Measurements from ENCODE around the gene VEZT.
"Not testable (repeated sequence)": the region's sequence is repeated elsewhere in the genome, so short reads cannot be mapped to it uniquely, and the experiment has no call there.

VEZT gene

DNA sequence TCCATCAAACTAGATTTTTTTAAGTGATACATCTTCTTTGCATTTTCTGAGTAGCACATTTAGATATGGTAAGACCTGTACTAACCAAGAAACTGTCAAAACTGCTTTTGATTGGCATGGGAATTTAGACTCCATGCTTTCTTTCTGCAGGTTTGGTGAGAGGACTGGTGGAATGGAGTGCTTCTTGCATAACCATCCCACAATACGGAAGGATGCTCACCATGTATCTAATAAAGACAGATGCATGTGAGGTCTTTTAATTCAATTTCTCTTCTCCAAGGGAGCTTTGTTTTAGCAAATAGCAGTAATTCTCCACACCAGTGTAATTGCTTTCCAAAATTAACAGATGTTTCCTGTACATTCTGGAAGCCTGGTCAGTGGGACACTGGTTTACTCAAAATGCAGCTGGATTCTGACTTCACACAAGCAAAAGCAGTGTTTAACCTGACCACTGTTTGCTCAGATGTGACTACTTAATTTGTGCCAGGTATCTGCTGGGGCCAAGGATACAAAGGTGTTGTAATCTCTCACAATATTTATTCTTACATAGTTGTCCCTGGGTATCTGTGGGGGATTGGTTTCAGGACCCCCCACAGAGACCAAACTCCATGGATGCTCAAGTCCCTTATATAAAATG is 26.4 kb upstream of the VEZT start:
- TF ChIP-seq POLR2A (IDR thresholded peaks at IDR 0.05; ENCODE audit: low read length) (no peak), GATA1 (IDR thresholded peaks at IDR 0.05; ENCODE audit: low read depth, low read length) (no peak)
- no peak for DNase-seq

DNA sequence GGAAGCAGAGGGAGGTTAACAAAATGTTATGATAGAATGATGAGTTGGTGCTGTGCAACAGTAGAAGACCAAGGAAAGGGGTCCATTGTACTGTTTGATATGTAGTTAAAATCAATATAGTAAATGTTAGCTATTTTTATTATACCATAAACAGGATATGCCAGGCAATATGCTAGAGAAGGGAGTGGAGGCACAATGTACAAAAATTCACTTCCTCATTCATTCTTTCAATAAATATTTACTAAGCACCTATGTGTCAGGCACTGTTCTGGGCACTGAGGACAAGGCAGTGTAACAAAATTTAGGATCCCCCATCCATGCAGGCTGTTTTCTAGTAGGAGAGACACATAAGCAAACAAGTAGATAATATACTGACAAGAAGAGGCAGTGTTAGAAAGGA is 25.3 kb upstream of the VEZT start:
- no peak for DNase-seq
- TF ChIP-seq GATA1 (IDR thresholded peaks at IDR 0.05; ENCODE audit: low read depth, low read length) (no peak), POLR2A (IDR thresholded peaks at IDR 0.05; ENCODE audit: low read length) (no peak)

DNA sequence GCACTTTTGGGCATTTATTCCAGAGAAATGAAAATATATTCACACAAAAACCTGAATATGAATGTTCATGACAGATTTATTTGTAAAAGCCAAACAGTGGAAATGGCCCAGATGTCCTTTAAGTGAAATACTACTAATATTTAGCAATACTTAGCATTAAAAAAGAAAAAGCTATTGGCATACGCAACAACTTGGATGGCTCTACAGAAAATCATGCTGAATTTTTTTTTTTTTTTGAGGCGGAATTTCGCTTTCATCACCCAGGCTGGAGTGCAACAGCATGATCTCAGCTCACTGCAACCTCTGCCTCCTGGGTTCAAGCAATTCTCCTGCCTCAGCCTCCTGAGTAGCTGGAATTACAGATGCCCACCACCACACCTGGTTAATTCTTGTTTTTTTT is 24.5 kb upstream of the VEZT start:
- TF ChIP-seq POLR2A (IDR thresholded peaks at IDR 0.05; ENCODE audit: low read length) (no peak), GATA1 (IDR thresholded peaks at IDR 0.05; ENCODE audit: low read depth, low read length) (no peak)
- DNase-seq = no peak

- TF ChIP-seq GATA1 (IDR thresholded peaks at IDR 0.05; ENCODE audit: low read depth, low read length) (no peak), POLR2A (IDR thresholded peaks at IDR 0.05; ENCODE audit: low read length) (no peak)
These were observed 22.5 kb upstream of the VEZT start for GRCh38 chr12:95195122-95195521.

DNA sequence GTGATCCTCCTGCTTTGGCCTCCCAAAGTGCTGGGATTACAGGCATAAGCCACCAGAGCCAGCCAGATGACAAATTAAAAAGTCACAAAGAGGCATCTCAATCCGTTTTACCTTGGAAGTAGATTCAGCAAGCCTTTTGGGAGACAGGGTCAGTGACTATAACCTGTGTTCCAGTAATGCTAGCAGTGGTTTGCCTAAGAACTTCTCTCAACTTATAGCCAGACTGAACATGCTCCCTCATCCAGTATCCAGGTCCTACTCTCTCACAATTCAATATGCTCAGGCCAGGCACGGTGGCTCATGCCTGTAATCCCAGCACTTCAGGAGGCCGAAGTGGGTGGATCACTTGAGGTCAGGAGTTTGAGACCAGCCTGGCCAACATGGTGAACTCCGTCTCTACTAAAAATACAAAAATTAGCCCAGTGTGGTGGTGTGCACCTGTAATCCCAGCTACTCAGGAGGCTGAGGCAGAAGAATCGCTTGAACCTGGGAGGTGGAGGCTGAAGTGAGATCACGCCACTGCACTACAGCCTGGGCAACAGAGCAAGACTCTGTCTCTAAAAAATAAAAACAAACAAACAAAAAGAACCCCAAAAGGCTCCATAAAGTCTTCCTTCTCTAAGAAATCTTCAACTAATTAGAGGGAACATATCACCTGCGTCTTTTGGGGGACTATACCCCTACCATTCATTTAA is 20.6 kb upstream of the VEZT start:
- DNase-seq = not testable (repeated sequence)

More at GRCh38 chr12:95195122-95195521, 22.5 kb upstream of the VEZT start:
- DNase-seq = no peak

DNA sequence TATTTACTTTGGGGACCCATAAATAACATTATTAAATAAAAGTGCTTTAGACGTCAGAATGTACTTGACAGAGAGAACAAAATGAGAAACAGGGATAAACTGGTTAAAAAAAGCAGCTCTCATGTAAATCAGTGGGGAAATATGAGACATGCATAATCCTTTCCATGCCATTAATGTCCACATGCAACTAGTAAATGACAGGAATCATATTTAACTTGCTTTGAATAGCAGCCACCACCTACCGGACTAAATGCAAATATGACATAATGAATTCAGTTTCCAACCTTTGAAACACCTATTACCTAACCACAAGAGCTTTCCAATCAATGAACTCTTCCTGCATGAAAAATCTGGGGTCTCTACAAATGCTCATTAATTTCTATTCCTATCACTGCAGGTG is 20.0 kb upstream of the VEZT start:
- TF ChIP-seq POLR2A (IDR thresholded peaks at IDR 0.05; ENCODE audit: low read length) = no peak
- no peak for TF ChIP-seq GATA1 (IDR thresholded peaks at IDR 0.05; ENCODE audit: low read depth, low read length)

GRCh38 chr12:95198914-95199313 is 18.7 kb upstream of the VEZT start:
- DNase-seq = no peak
- TF ChIP-seq GATA1 (IDR thresholded peaks at IDR 0.05; ENCODE audit: low read depth, low read length) = no peak
- TF ChIP-seq POLR2A (IDR thresholded peaks at IDR 0.05; ENCODE audit: low read length) = no peak

More for the DNA sequence above, 20.0 kb upstream of the VEZT start:
- DNase-seq = no peak

GRCh38 chr12:95200128-95200894 is 17.3 kb upstream of the VEZT start:
- no peak for DNase-seq
- TF ChIP-seq POLR2A (IDR thresholded peaks at IDR 0.05; ENCODE audit: low read length) (no peak), GATA1 (IDR thresholded peaks at IDR 0.05; ENCODE audit: low read depth, low read length) (no peak)

DNA sequence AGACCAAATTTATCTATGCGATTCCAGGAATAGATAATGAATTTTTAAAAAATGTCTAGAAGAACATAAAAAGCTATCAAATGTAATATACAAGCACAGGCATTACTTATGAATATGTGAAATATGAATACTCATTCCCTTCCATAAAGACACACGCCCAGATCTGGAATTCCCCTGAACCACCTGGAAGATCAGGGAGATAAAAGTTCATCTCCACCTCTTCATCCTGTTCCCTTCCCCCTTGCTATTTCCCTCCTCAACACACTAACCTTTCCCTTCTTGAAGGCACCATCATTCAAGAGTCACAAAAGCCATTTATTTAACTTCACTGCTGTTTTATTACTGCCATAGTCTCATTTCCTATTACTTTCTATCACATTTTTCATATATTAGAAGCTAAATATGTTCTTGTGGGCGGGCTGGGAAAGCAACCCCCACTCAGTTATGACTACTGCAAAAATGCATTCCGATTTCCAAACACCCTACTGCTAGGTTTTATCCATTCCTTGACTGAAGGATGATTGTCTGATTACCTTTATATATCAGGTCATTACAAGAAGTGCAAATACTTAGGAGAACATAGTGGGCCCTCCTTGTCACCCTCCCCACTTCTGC is 16.4 kb upstream of the VEZT start:
- DNase-seq = no peak
- no peak for TF ChIP-seq GATA1 (IDR thresholded peaks at IDR 0.05; ENCODE audit: low read depth, low read length)
- no peak for TF ChIP-seq POLR2A (IDR thresholded peaks at IDR 0.05; ENCODE audit: low read length)

DNA sequence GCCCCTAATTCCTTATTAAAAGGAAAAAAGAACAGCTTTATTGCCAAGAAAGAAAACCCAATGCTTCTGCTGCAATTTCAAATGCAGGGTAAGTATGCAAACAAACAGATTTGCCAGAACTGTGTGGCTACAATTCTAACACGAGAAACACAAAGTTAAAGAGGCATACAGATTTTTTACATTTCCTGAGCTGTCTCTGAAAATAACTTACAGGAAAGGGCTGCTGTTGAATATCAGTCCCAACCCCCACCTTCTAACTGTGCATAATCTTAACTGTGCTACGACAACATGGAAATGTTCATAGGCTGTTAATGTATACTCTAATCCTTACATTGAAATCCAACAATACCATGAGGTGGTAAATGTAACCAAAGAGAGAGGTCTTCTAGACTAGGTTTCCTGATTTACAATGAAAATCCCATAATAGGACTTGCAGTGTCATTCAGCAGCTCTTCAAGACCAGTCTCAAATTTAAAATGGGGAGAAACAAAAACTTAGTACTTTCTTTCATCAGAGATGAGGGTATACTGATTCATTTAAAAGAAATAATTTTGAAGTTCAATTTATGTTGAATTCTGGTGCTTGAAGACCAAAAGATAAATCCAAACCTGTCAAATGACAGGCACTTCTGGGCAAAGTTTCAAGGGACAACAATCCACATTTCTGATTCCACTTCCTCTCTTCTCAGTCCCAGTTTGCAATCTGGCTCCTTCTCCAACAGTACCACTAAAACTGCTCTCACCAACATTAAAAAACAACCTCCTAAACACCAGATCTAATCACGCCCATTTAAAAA is 14.7 kb upstream of the VEZT start:
- no peak for DNase-seq
- TF ChIP-seq POLR2A (IDR thresholded peaks at IDR 0.05; ENCODE audit: low read length) = no peak
- no peak for TF ChIP-seq GATA1 (IDR thresholded peaks at IDR 0.05; ENCODE audit: low read depth, low read length)

DNA sequence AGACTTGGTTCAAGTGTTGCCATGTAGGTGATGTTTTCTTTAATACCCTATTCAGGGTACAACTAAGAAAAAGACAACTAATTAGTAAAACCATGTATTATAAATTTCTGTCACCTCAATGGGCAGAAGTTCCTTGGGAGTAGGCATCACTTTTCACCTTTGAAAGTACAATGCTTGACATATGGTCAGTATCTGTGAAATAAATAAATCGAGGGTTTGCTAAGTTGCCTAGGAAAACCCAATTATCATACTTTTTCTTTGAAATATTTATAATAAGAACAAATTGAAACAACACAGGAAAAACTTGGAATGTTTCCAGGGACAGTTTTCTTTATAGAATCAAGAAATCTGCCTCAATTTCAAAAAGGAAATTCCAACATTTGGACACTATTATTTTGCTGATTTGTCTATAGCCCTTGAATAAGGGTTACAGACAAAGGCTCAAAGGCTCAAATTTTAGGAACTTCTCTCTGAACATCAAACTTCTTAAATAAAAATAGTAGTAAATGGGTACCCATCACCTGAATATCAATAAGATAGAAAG is 14.0 kb upstream of the VEZT start:
- DNase-seq = no peak
- TF ChIP-seq GATA1 (IDR thresholded peaks at IDR 0.05; ENCODE audit: low read depth, low read length) (no peak), POLR2A (IDR thresholded peaks at IDR 0.05; ENCODE audit: low read length) (no peak)

GRCh38 chr12:95204141-95204866 is 13.3 kb upstream of the VEZT start:
- TF ChIP-seq GATA1 (IDR thresholded peaks at IDR 0.05; ENCODE audit: low read depth, low read length) (no peak), POLR2A (IDR thresholded peaks at IDR 0.05; ENCODE audit: low read length) (no peak)
- DNase-seq = peak; percentile 59 to 71
